ENCODE measurements around the gene CDH22.

CDH22 gene

GRCh38 chr20:46265539-46265938 is 42.8 kb downstream of the CDH22 start:
- DNase-seq: no peak

GRCh38 chr20:46264391-46265266 is 43.7 kb downstream of the CDH22 start:
- DNase-seq: no peak

GRCh38 chr20:46261456-46262253 is 46.6 kb downstream of the CDH22 start:
- DNase-seq: no peak

GRCh38 chr20:46260936-46261454 is 47.3 kb downstream of the CDH22 start:
- DNase-seq: no peak

- DNase-seq: no peak
Measured at GRCh38 chr20:46260480-46260879, 47.8 kb downstream of the CDH22 start.

- DNase-seq: no peak
Measured at GRCh38 chr20:46259260-46259859, 48.9 kb downstream of the CDH22 start.

GRCh38 chr20:46257887-46258286 is 50.4 kb downstream of the CDH22 start:
- DNase-seq: no peak

- DNase-seq: no peak
Measured at GRCh38 chr20:46256293-46256692, 52.0 kb downstream of the CDH22 start.

- peak; percentile 88 for DNase-seq
Measured at GRCh38 chr20:46255440-46256104, 52.7 kb downstream of the CDH22 start.

- no peak for DNase-seq
Measured at GRCh38 chr20:46253391-46253790, 54.9 kb downstream of the CDH22 start.

- no peak for DNase-seq
Measured at GRCh38 chr20:46252352-46253091, 55.8 kb downstream of the CDH22 start.

GRCh38 chr20:46251211-46251673 is 57.1 kb downstream of the CDH22 start:
- DNase-seq: no peak

GRCh38 chr20:46250772-46251171 is 57.5 kb downstream of the CDH22 start:
- DNase-seq: no peak

GRCh38 chr20:46249671-46250070 is 58.6 kb downstream of the CDH22 start:
- DNase-seq: no peak

- DNase-seq: peak; percentile 70
Measured at GRCh38 chr20:46246559-46246958, 61.7 kb downstream of the CDH22 start.

- DNase-seq: no peak
Measured at GRCh38 chr20:46243707-46244628, 64.3 kb downstream of the CDH22 start.

- no peak for DNase-seq
Measured at GRCh38 chr20:46242390-46242789, 65.9 kb downstream of the CDH22 start.

GRCh38 chr20:46240881-46241280 is 67.4 kb downstream of the CDH22 start:
- no peak for DNase-seq

- no peak for DNase-seq
Measured at GRCh38 chr20:46240065-46240464, 68.2 kb downstream of the CDH22 start.

GRCh38 chr20:46237736-46238135 is 70.6 kb downstream of the CDH22 start:
- DNase-seq: no peak

- DNase-seq: no peak
Measured at GRCh38 chr20:46237227-46237626, 71.1 kb downstream of the CDH22 start.

Measured in NCI-H187 treated with DMSO at 0.1 percent for 48 hours (cell line).